Measurements from ENCODE around the gene DNAJC13.

DNAJC13 gene

GRCh38 chr3:132421832-132422231 lies 4.5 kb downstream of the DNAJC13 start:
- Histone ChIP-seq H3K79me2 (ENCODE audit: low read length) (peaks cover 90% of the 10 kb centered on the region), H3K4me1 (ENCODE audit: low read length) (peaks cover 23% of the 10 kb centered on the region), H3K27ac (ENCODE audit: low read length) (no peak overlapping the region), H3K27me3 (replicated peaks; ENCODE audit: insufficient read depth, low read length) (no peaks in the 10 kb centered on the region), H4K20me1 (ENCODE audit: insufficient read depth, low read length) (no peaks in the 10 kb centered on the region), H3K9ac (ENCODE audit: low read length) (no peak overlapping the region), H3K9me2 (replicated peaks; ENCODE audit: insufficient read depth, low read length) (no peaks in the 10 kb centered on the region), H2AFZ (ENCODE audit: low read length) (no peak overlapping the region), H3K9me3 (replicated peaks; ENCODE audit: insufficient read depth, low read length) (no peaks in the 10 kb centered on the region), H3K4me2 (ENCODE audit: low read depth, low read length) (no peak overlapping the region), H3K36me3 (replicated peaks; ENCODE audit: insufficient read depth, low read length) (no peaks in the 10 kb centered on the region), H3F3A (ENCODE audit: insufficient read depth, low read length) (peaks cover 34% of the 10 kb centered on the region), H3K4me3 (ENCODE audit: low read length) (no peak overlapping the region)
- DNase-seq = no peak
- TF ChIP-seq EZH2phosphoT487 (IDR thresholded peaks at IDR 0.05; ENCODE audit: low read length) (no peak), CTCF (IDR thresholded peaks at IDR 0.05; ENCODE audit: low read length) (no peak), EZH2 (optimal IDR thresholded peaks at IDR 0.05; ENCODE audit: low read depth, low read length) (no peak)

DNA sequence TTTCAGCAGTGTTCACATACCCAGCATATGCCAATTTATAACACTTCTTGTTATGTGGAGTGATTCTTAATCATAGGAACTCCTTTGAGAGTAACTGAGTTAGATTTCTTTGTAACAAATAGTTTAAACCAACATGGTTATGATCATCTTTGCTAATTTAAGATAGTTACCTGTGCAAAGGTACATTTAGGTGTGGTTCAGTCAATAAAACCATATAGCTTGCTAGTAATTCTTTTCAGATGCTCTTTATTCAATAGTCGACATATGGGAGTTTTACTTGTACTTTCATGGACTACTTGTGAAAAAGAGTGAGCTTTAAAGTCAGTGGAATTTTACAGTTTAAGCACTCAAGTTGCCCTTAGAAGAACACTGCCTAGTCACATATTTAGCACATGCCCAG lies 5.2 kb downstream of the DNAJC13 start:
- no peaks in the 10 kb centered on the region for H3K9me3 ChIP-seq (replicated peaks; ENCODE audit: insufficient read depth, low read length)
- no peak overlapping the region for H2AFZ ChIP-seq (ENCODE audit: low read length)
- no peak overlapping the region for H3K27ac ChIP-seq (ENCODE audit: low read length)
- H3K4me1 ChIP-seq (ENCODE audit: low read length) = peaks cover 22% of the 10 kb centered on the region
- TF ChIP-seq CTCF (IDR thresholded peaks at IDR 0.05; ENCODE audit: low read length) (no peak), EZH2phosphoT487 (IDR thresholded peaks at IDR 0.05; ENCODE audit: low read length) (no peak), EZH2 (optimal IDR thresholded peaks at IDR 0.05; ENCODE audit: low read depth, low read length) (no peak)
- H3K4me3 ChIP-seq (ENCODE audit: low read length) = no peak overlapping the region
- H3K4me2 ChIP-seq (ENCODE audit: low read depth, low read length) = no peak overlapping the region
- no peaks in the 10 kb centered on the region for H3K36me3 ChIP-seq (replicated peaks; ENCODE audit: insufficient read depth, low read length)
- DNase-seq = no peak
- H3F3A ChIP-seq (ENCODE audit: insufficient read depth, low read length) = peaks cover 33% of the 10 kb centered on the region
- no peaks in the 10 kb centered on the region for H3K9me2 ChIP-seq (replicated peaks; ENCODE audit: insufficient read depth, low read length)
- no peak overlapping the region for H3K9ac ChIP-seq (ENCODE audit: low read length)
- peaks cover 93% of the 10 kb centered on the region for H3K79me2 ChIP-seq (ENCODE audit: low read length)
- no peaks in the 10 kb centered on the region for H3K27me3 ChIP-seq (replicated peaks; ENCODE audit: insufficient read depth, low read length)
- no peaks in the 10 kb centered on the region for H4K20me1 ChIP-seq (ENCODE audit: insufficient read depth, low read length)

DNA sequence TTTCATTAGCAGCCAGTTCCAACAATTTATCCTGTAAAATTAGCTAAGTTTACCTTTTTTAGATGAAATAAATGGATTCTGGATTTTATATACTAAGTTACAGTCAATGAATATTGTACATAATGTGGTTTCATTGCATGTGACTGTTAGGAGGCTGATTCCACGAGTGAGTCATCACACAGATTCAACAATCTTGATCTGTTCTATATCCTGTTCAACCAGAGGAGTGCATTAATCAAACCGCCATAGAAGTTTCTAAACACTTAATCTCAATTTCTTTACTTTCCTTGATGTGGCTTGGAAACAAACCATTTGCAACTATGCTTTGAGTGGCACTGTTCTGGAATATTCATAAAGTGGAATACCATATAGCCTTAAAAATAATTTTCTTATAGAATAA lies 15.3 kb downstream of the DNAJC13 start:
- H3K4me2 ChIP-seq (ENCODE audit: low read depth, low read length) = no peak overlapping the region

More for the DNA sequence above, 15.3 kb downstream of the DNAJC13 start:
- no peak for TF ChIP-seq CTCF (IDR thresholded peaks at IDR 0.05; ENCODE audit: low read length)
- TF ChIP-seq EZH2phosphoT487 (IDR thresholded peaks at IDR 0.05; ENCODE audit: low read length) = no peak
- TF ChIP-seq EZH2 (optimal IDR thresholded peaks at IDR 0.05; ENCODE audit: low read depth, low read length) = no peak
- Histone ChIP-seq H3K9ac (ENCODE audit: low read length) (no peak overlapping the region), H4K20me1 (ENCODE audit: insufficient read depth, low read length) (no peaks in the 10 kb centered on the region), H3K27ac (ENCODE audit: low read length) (no peak overlapping the region), H3K27me3 (replicated peaks; ENCODE audit: insufficient read depth, low read length) (no peaks in the 10 kb centered on the region), H2AFZ (ENCODE audit: low read length) (no peak overlapping the region), H3K4me3 (ENCODE audit: low read length) (no peak overlapping the region), H3K79me2 (ENCODE audit: low read length) (peaks cover 59% of the 10 kb centered on the region), H3K4me1 (ENCODE audit: low read length) (no peaks in the 10 kb centered on the region), H3K36me3 (replicated peaks; ENCODE audit: insufficient read depth, low read length) (no peaks in the 10 kb centered on the region), H3F3A (ENCODE audit: insufficient read depth, low read length) (no peaks in the 10 kb centered on the region), H3K9me3 (replicated peaks; ENCODE audit: insufficient read depth, low read length) (no peaks in the 10 kb centered on the region), H3K9me2 (replicated peaks; ENCODE audit: insufficient read depth, low read length) (no peaks in the 10 kb centered on the region)
- DNase-seq = no peak
